ENCODE results near the gene LIPF.

Gene LIPF, protein sequence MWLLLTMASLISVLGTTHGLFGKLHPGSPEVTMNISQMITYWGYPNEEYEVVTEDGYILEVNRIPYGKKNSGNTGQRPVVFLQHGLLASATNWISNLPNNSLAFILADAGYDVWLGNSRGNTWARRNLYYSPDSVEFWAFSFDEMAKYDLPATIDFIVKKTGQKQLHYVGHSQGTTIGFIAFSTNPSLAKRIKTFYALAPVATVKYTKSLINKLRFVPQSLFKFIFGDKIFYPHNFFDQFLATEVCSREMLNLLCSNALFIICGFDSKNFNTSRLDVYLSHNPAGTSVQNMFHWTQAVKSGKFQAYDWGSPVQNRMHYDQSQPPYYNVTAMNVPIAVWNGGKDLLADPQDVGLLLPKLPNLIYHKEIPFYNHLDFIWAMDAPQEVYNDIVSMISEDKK

DNA sequence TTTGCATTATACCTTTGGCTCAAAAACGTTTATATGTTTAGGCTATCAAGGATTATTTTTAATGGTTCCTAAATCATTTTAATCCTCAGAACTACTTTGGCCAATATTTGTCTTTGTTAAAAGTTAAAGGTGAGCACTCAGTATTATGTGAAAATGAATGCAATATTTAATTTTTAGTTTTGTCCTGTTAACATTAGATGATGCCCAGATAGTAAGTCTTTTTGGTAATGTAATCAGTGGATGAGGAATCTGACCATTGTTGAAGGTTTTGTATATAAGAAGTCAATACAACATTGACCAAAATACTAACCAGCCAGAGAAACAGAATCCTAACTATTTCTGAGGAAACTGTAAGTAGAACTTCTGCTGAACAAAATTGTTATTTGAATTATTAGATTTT is at the start of gene LIPF:
Gene LIPF, plus strand, starts transcription at position 301 of the 400 bp plus-strand sequence. CDS start 2,856 bp downstream, outside the sequence.
- Mint-ChIP-seq H3K4me3 (no peak within 1 kb of the TSS), H3K27ac (no peak within 1 kb of the TSS), H3K9me3 (no peaks in the 10 kb centered on the region), H3K36me3 (ENCODE audit: low read depth) (no peaks in the 10 kb centered on the region), H3K4me1 (ENCODE audit: low read depth) (peaks cover 3% of the 10 kb centered on the region), H3K27me3 (peaks cover 19% of the 10 kb centered on the region)
- DNase-seq = no peak

DNA sequence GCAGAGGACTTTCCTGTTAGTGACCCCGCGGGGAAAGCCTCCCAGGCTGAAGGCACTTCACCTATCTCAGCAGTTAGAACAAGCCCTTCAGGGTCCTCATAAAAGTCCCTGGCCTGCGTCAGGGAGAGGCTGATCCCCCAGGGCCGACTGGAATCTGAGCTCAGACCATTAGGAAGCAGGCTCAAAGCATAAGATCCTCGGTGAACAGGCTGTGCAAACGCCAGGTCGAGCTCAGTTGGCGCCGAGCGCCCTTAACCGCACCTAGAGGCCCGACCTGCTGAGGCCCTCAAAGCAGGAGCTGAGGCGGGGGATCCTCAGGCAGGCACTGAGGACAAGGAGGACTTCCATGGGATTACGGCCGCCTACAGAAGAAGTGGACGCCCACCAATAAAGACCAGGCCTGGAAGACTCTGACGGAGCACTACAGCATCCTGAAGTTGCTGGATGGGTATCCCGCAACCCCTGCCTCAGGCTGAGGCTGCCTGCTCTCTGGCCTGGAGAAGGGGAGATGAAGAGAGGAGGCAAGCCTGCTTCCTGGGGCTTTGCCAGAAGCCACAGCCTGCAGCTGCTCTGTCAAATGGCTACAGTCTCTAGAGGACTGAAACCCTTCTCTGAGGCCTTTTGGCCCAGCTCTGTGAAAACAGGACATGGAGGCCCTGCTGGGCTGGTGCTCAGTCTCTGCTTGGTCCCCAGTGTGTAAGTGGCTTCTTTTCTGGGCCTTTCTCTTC is 47.8 kb upstream of the LIPF start:
- no peaks in the 10 kb centered on the region for H3K36me3 Mint-ChIP-seq (ENCODE audit: low read depth)
- H3K4me1 Mint-ChIP-seq (ENCODE audit: low read depth) = no peaks in the 10 kb centered on the region
- no peak overlapping the region for H3K4me3 Mint-ChIP-seq
- no peak for DNase-seq
- no peaks in the 10 kb centered on the region for H3K9me3 Mint-ChIP-seq
- H3K27me3 Mint-ChIP-seq = peaks cover 3% of the 10 kb centered on the region
- no peak overlapping the region for H3K27ac Mint-ChIP-seq

DNA sequence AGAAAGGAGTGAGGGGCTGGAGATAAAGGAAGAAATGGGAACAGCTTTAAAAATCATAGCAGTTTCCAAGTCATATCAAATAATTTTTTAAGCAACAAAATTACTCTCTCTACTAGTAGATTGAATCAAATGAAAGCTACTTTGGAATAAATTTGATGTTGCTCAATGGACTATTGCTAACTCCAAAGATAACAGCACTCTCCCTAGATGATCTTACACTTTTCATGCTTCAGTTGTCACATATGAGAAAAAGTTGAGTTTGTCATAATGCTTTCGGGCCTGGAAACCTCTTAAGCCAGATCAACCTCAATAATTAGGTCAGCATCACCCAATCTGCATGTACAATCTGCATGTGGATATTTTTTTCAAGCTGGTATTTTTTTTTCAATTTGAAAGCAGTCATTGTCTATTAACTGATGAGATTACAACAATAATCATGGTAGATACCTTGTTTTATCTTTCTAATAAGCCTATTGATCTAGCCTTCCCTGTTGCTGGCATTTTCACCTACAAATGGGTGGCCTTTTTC is 46.4 kb upstream of the LIPF start:
- Mint-ChIP-seq H3K9me3 (no peaks in the 10 kb centered on the region), H3K27ac (no peak overlapping the region), H3K4me3 (no peak overlapping the region), H3K27me3 (peaks cover 3% of the 10 kb centered on the region), H3K36me3 (ENCODE audit: low read depth) (no peaks in the 10 kb centered on the region), H3K4me1 (ENCODE audit: low read depth) (no peaks in the 10 kb centered on the region)
- DNase-seq = no peak

DNA sequence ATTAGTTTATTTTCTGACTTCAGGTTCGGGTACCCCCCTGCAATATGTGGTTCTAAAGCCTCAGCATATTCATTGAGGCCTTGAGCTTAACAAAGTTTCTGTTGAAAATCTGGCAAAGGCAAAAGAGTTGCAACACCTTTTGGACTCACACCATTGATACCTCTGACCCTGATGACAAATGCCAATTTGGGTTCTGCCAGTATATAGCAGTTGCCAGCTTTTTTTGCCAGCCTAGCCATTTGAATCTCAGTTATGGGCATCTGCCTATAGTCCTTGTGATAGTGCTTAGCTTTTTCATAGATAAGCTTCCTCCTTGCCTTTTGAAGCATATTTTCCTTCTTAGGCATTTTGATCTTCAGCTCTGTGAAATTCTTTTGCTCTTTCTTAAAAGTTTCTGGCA is 45.7 kb upstream of the LIPF start:
- DNase-seq = no peak
- Mint-ChIP-seq H3K36me3 (ENCODE audit: low read depth) (no peaks in the 10 kb centered on the region), H3K9me3 (no peaks in the 10 kb centered on the region)

DNA sequence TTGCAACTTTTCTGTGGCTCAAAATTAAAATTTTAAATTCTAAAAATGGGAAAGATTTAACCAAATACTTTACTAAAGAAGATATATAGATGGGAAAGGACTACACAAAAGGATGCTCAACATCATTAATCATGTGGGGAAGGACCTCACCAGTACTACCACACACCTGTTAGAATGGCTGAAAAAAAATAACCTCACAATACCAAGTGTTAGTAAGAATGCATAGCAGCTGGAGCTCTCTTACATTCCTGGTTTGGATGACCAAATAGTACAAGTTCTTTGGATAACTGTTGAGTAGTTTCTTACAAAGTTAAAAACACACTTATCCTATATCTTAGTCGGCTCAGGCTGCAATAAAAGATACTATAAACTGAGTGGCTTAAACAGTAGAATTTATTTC is 43.8 kb upstream of the LIPF start:
- DNase-seq = no peak
- H3K4me3 Mint-ChIP-seq = no peak overlapping the region
- H3K9me3 Mint-ChIP-seq = no peaks in the 10 kb centered on the region
- no peak overlapping the region for H3K27ac Mint-ChIP-seq
- peaks cover 3% of the 10 kb centered on the region for H3K27me3 Mint-ChIP-seq
- H3K36me3 Mint-ChIP-seq (ENCODE audit: low read depth) = no peaks in the 10 kb centered on the region
- H3K4me1 Mint-ChIP-seq (ENCODE audit: low read depth) = no peaks in the 10 kb centered on the region

More for the DNA sequence above, 45.7 kb upstream of the LIPF start:
- no peak overlapping the region for H3K27ac Mint-ChIP-seq
- peaks cover 3% of the 10 kb centered on the region for H3K27me3 Mint-ChIP-seq
- H3K4me3 Mint-ChIP-seq = no peak overlapping the region
- no peaks in the 10 kb centered on the region for H3K4me1 Mint-ChIP-seq (ENCODE audit: low read depth)

DNA sequence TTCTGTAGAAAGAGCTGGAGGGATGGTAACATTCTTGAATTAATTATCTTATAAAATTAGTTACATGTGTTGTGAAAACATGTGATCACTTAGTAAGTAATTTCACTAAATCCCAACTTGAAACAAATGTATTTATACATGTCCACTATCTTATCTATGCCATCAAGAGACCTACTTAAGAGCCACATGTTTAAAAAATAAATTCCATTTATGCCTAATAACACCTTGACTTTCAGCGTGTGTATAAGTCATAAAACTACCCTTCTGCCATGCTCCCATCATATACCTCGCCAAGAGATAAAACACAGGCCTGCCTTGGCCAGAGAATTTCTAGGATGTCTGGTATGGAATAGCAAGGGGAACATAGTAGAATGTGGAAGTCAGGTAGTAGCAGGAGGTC is 40.4 kb upstream of the LIPF start:
- H3K9me3 Mint-ChIP-seq = peaks cover 3% of the 10 kb centered on the region
- no peak overlapping the region for H3K4me3 Mint-ChIP-seq
- peaks cover 3% of the 10 kb centered on the region for H3K27me3 Mint-ChIP-seq
- no peak for DNase-seq
- no peak overlapping the region for H3K27ac Mint-ChIP-seq
- no peaks in the 10 kb centered on the region for H3K4me1 Mint-ChIP-seq (ENCODE audit: low read depth)
- H3K36me3 Mint-ChIP-seq (ENCODE audit: low read depth) = no peaks in the 10 kb centered on the region

DNA sequence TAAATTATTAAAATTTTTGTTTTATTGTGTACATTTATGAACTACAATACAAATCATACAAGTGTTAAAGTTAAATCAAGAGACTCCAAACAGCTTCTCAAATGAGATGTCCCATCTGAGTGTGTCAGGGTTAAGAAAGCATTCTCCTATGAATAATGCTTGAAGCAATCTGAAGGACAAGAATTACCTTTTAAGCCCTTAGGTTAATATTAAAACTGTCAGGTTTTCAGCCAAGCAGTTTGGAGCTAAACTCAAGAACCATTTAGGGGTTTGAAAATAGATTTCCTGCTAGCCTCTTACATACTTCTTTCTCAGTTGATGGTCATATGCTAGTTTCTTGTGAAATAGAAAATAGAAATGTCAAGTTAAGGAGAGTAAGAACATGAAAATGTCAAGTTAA is 39.4 kb upstream of the LIPF start:
- peaks cover 3% of the 10 kb centered on the region for H3K27me3 Mint-ChIP-seq
- no peak overlapping the region for H3K27ac Mint-ChIP-seq
- H3K4me1 Mint-ChIP-seq (ENCODE audit: low read depth) = no peaks in the 10 kb centered on the region
- peaks cover 3% of the 10 kb centered on the region for H3K9me3 Mint-ChIP-seq
- DNase-seq = no peak
- no peaks in the 10 kb centered on the region for H3K36me3 Mint-ChIP-seq (ENCODE audit: low read depth)
- no peak overlapping the region for H3K4me3 Mint-ChIP-seq

DNA sequence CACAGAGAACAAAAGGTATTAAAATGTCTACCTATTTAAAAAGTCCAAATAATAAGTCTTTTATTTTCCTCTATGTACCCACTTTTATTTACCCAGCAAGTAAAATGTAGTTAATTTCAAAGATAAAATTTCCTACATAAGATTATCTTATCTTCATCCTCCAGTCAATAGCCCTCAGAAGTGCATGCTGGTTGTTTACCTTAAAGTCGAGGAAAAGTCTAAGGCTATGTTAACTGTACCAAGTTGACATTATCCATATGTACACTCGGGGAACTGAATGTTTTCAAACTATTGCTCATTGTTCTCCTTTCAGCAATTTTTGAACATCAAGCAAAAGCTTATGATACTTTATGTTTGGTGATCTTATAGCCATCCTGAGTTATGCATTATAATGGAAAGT is 24.1 kb upstream of the LIPF start:
- Mint-ChIP-seq H3K27ac (no peak overlapping the region), H3K4me3 (no peak overlapping the region), H3K27me3 (peaks cover 33% of the 10 kb centered on the region), H3K36me3 (ENCODE audit: low read depth) (no peaks in the 10 kb centered on the region), H3K9me3 (peaks cover 2% of the 10 kb centered on the region), H3K4me1 (ENCODE audit: low read depth) (no peaks in the 10 kb centered on the region)
- no peak for DNase-seq

DNA sequence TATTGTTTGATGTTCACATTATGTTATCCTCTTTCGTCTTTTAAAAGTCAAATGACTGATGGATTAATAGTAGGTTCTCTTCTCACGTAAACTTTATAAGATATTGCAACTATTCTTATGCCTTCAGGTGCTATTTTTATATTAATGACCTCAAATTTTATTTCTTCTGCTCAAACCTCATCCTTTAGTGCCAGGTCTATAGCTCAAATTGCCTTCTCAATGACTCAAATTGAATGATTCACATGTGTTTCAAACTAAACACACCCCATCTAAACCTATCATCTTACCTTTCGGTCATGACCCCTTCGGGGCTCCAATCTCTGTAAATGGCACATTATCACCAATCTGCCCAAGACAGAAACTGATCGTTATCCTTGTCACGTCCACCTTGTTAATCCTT is 22.0 kb upstream of the LIPF start:
- no peak overlapping the region for H3K27ac Mint-ChIP-seq
- H3K4me1 Mint-ChIP-seq (ENCODE audit: low read depth) = no peaks in the 10 kb centered on the region
- peaks cover 2% of the 10 kb centered on the region for H3K9me3 Mint-ChIP-seq
- peaks cover 33% of the 10 kb centered on the region for H3K27me3 Mint-ChIP-seq
- DNase-seq = no peak
- H3K36me3 Mint-ChIP-seq (ENCODE audit: low read depth) = no peaks in the 10 kb centered on the region
- H3K4me3 Mint-ChIP-seq = no peak overlapping the region

DNA sequence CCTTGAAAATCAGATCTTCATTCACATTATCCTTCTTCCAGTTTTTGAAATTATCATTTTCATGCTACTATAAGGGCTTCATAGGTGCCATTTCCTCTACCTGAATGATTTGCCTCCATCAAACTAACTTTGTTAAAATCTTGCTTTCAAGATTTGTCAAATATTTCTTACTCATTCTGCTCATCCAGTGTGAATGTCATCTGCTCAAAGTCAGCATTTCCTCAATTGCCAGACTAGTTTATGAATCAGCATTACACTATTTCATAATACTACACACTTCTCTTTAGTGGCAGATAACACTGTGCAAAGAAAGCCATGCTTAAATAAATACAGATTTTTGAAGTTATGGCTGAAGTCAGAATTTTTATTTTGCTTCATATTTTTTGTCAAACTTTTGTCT is 21.3 kb upstream of the LIPF start:
- Mint-ChIP-seq H3K36me3 (ENCODE audit: low read depth) (no peaks in the 10 kb centered on the region), H3K9me3 (peaks cover 2% of the 10 kb centered on the region), H3K27ac (no peak overlapping the region), H3K4me3 (no peak overlapping the region), H3K27me3 (peaks cover 31% of the 10 kb centered on the region), H3K4me1 (ENCODE audit: low read depth) (no peaks in the 10 kb centered on the region)
- DNase-seq = no peak

DNA sequence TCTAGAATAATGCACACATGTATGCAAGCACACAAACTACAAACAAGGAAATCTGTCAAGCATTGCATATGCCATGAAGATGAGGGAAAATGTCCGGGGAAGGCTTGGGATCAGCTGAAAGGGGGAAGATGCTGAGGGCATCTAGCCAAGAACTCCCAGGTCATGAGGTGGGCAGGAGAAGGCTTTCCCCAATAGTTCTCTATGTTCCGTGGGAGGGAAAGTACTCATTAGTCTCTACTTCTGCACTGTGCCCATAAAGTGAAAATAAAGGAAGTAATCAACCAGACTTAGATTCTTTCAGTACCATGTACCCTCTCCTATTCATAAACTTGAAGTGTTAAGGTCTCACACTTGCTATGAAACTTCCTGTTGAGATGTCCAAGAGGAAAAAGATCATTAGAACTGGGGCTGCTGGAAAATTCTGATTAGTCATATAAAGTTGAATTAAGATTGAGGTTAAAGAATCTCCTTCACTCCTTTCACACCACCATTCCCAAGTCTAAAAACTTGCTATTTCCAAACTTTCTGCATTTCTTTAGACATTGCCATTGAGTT is 17.1 kb upstream of the LIPF start:
- Mint-ChIP-seq H3K4me3 (no peak overlapping the region), H3K9me3 (no peaks in the 10 kb centered on the region), H3K36me3 (ENCODE audit: low read depth) (no peaks in the 10 kb centered on the region), H3K4me1 (ENCODE audit: low read depth) (peaks cover 4% of the 10 kb centered on the region), H3K27ac (no peak overlapping the region), H3K27me3 (peaks cover 20% of the 10 kb centered on the region)
- no peak for DNase-seq

DNA sequence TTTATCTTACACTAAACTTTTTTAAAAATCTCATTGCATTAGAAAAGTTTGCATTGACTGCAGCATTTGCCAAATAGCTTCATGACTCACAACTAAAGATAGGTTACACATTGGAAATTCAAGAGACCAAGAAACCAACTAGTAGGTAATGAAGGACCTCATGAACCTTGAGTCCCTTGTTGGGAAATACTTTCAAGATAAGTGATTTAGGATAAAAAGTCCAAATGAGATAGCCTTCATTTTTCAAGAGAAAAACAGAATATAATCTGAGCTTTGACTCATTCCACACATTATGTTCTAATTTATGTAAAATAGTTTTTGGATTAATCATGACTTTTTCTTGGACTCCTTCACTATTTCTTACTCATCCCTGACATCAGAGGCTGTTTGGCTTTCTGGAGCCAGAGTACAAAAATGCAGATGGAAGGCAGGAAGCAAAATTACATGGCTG is 13.1 kb upstream of the LIPF start:
- no peaks in the 10 kb centered on the region for H3K36me3 Mint-ChIP-seq (ENCODE audit: low read depth)
- H3K9me3 Mint-ChIP-seq = no peaks in the 10 kb centered on the region
- no peak overlapping the region for H3K4me3 Mint-ChIP-seq
- DNase-seq = no peak
- H3K27me3 Mint-ChIP-seq = peaks cover 17% of the 10 kb centered on the region
- H3K27ac Mint-ChIP-seq = no peak overlapping the region
- peaks cover 4% of the 10 kb centered on the region for H3K4me1 Mint-ChIP-seq (ENCODE audit: low read depth)

DNA sequence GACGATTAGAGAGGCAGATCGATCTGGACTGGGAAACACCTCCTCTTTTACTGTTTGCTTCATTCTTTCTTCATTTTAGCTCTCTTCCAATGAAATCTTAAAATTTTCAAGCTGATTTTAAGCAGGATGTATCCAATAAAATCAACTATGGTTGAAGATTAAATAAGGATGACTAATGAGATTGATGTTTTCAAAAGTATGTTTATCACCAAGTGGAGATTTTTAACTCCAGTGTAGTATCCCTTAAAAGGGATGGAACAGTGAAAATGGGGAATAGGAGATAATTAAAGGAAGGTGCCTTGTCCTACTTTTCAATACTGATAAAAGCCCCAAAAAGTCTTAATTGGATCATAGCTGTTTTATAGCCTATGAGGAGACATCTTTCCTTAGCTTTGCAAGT is 11.6 kb upstream of the LIPF start:
- H3K36me3 Mint-ChIP-seq (ENCODE audit: low read depth) = no peaks in the 10 kb centered on the region
- H3K4me3 Mint-ChIP-seq = no peak overlapping the region
- no peak for DNase-seq
- H3K4me1 Mint-ChIP-seq (ENCODE audit: low read depth) = peaks cover 4% of the 10 kb centered on the region
- no peaks in the 10 kb centered on the region for H3K9me3 Mint-ChIP-seq
- no peak overlapping the region for H3K27ac Mint-ChIP-seq
- peaks cover 10% of the 10 kb centered on the region for H3K27me3 Mint-ChIP-seq

DNA sequence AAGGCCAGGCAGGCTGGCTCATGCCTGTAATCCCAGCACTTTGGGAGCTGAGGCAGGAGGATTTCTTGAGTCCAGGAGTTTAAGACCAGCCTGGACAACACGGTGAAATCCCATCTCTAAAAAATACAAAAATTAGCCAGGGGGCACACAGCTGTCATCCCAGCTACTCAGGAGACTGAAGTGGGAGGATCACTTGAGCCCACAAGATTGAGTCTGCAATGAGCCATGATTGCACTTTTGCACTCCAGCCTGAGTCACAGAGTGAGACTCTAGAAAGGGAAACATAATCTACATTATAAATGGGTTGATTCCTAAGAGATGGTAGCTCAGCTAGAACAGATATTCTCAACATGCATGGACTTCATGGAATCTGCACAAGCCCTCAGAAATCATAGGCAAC is 6.3 kb upstream of the LIPF start:
- H3K36me3 Mint-ChIP-seq (ENCODE audit: low read depth) = no peaks in the 10 kb centered on the region
- no peaks in the 10 kb centered on the region for H3K4me1 Mint-ChIP-seq (ENCODE audit: low read depth)
- H3K27me3 Mint-ChIP-seq = peaks cover 13% of the 10 kb centered on the region
- DNase-seq = no peak
- no peak overlapping the region for H3K4me3 Mint-ChIP-seq
- H3K27ac Mint-ChIP-seq = no peak overlapping the region
- no peaks in the 10 kb centered on the region for H3K9me3 Mint-ChIP-seq
